ENCODE data around the gene ETF1. TPM values are rescaled to one million over a fixed set of nuclear protein-coding genes. Genes with fewer than 3 reads are reported as not detected.

Gene ETF1
- total RNA-seq, 8 experiments from 2014 or later: 44.1 to 126 (median 76.9) TPM

DNA sequence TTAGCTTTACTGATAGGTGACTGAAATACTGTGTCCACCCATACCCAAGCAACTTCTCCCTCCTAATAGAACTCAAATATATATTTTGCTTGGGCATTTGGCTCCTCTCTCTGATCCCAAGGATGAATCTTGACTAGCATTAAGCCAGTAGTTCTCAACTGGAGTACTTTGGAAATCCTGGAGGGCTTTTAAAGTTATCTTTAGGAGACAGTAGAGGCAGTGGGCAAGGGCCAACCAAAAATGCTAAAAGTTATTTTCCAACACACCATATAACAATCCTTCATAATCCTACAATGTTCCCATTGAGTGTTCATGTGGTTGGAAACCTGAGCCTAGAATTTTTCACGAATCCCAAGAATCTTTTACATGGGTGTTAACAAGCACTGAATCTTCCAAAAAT lies 11.1 kb upstream of the ETF1 start:
- in situ Hi-C loops (cut with MboI; ENCODE audit: low pct_unique_long_range_greater_than_20kb in 2 of 9, low sequenced_read_pairs in 9 of 9, unreplicated experiment in 9 of 9): loop anchor here in 1 of 9 experiments (10.0 kb wide), 1 partner anchor 99 kb away; no protein-coding TSS in a partner anchor
- H3K4me1 ChIP-seq (replicated peaks in 1 of 2): no peaks in the 10 kb centered on the region
- no peak for ATAC-seq (replicated peaks in 6 of 8)
- no peak overlapping the region for H3K4me3 ChIP-seq
- WGBS, 10 experiments: 0 to 100% (median 100%) methylated on average over 1 of the region's 1 CpG; no CpG with 5 or more reads in 3 of the 10 experiments
- H3K27ac ChIP-seq: no peak overlapping the region

DNA sequence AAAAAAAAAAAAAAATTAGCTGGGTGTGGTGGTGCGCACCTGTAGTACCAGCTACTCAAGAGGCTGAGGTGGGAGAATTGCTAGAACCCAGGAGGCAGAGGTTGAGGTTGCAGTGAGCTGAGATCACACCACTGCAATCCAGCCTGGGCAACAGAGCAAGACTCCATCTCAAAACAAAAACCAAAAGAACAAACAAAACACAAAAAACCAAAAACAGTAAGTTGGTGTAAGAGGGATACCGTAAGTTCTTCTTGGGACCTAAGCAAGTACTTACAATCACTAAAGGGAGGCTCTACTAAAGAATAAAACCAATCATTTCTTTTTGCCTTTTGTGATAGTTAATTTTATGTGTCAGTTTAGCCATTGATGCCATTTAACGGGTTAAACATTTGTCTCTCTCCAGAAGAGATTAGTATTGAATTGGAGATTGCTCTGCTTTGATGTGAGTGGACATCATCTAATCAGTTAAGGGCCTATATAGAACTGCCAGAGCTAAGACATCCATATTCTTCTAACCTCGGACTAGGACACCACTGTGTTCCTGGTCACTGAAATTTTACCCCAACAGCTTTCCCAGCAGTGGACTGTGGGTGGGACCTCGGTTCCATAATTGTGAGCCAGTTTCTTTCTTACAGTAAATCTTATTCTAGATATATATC lies 10.5 kb upstream of the ETF1 start:
- Histone ChIP-seq H3K4me3 (no peak overlapping the region), H3K27ac (no peak overlapping the region), H3K4me1 (replicated peaks in 1 of 2) (no peaks in the 10 kb centered on the region)
- ATAC-seq (replicated peaks in 6 of 8): peak in 4 of 8 experiments; percentile 7 to 41 (median 22)
- in situ Hi-C loops (cut with MboI; ENCODE audit: low pct_unique_long_range_greater_than_20kb in 2 of 9, low sequenced_read_pairs in 9 of 9, unreplicated experiment in 9 of 9): loop anchor here in 1 of 9 experiments (10.0 kb wide), 1 partner anchor 99 kb away; no protein-coding TSS in a partner anchor
- WGBS, 10 experiments: 73 to 100% (median 90%) methylated on average over 1 to 5 of the region's 5 CpGs; no CpG with 5 or more reads in 1 of the 10 experiments

DNA sequence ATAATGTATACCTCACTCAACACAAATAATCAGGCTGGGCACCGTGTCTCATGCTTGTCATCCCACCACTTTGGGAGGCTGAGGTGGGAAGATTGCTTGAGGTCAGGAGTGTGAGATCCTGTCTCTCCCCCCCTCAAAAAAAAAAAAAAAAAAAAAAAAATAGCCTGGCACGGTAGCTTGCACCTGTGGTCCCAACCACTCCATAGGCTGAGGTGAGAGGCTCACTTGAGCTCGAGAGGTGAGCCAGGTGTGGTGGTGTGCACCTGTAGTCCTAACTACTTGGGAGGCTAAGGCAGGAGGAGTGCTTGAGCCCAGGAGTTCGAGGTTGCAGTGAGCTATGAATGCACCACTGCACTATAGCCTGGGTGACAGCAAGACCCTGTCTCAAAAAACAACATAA lies 9.6 kb upstream of the ETF1 start:
- 50 to 100% (median 88%) methylated on average over 1 to 4 of the region's 4 CpGs; no CpG with 5 or more reads in 1 of the 10 experiments for WGBS, 10 experiments
- peak in 2 of 8 experiments; percentile 11 to 19 for ATAC-seq (replicated peaks in 6 of 8)
- in situ Hi-C loops (cut with MboI; ENCODE audit: low pct_unique_long_range_greater_than_20kb in 2 of 9, low sequenced_read_pairs in 9 of 9, unreplicated experiment in 9 of 9): loop anchor here in 1 of 9 experiments (10.0 kb wide), 1 partner anchor 98 kb away; no protein-coding TSS in a partner anchor

DNA sequence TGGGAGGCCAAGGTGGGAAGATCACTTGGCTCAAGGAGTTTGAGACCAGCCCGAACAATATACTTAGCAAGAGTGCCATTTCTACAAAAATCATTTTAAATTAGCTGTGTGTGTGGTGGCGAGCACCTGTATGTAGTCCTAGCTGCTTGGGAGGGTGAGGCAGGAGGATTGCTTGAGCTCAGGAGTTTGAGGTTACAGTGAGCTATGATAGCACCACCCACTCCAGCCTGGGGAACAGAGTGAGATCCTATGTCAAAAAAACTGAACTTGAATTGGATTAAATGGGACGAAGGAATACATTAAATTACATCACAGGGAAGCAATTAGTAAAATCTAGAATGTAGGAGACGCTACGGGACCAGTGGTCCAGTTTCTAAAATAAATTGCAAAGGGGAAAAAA lies 6.4 kb upstream of the ETF1 start:
- Histone ChIP-seq H3K27ac (no peak overlapping the region), H3K4me1 (replicated peaks in 1 of 2) (peaks cover 11 to 15% of the 10 kb centered on the region in 2 donors), H3K4me3 (no peak overlapping the region)
- no peak for ATAC-seq (replicated peaks in 6 of 8)
- in situ Hi-C loops (cut with MboI; ENCODE audit: low pct_unique_long_range_greater_than_20kb in 2 of 9, low sequenced_read_pairs in 9 of 9, unreplicated experiment in 9 of 9): no loop called here
- WGBS, 10 experiments: 62 to 100% (median 99%) methylated on average over 2 to 5 of the region's 5 CpGs; no CpG with 5 or more reads in 2 of the 10 experiments

More for the DNA sequence above, 9.6 kb upstream of the ETF1 start:
- Histone ChIP-seq H3K4me3 (no peak overlapping the region), H3K27ac (no peak overlapping the region), H3K4me1 (replicated peaks in 1 of 2) (no peaks in the 10 kb centered on the region)

DNA sequence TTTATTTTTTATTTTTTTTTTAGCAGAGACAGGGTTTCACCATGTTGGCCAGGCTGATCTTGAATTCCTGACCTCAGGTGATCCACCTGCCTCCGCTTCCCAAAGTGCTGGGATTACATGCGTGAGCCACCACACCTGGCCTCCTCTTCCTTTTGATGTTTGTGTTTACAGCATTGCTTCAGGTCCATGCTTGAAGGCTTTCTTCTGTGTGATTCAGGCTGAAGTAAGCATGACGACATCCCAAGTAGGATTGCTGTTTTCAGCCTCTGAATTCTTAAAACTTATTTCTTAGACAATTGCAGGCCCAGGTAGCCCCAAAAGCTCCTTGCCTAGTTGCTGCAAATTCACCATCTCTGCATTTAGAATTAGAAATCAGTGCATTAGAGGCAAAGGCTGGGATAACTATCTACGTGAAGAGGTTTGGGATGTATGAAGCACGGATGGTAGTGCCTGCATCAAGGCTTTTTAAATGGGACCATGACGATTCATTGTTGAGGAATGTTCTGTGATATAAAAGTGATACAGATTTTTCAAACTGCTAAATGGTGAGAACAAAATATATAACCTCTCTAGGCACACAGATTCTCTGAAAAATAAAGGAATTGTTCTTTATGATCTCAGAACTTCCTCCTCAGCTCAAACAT lies 3.0 kb upstream of the ETF1 start:
- 46 to 100% (median 90%) methylated on average over 1 to 6 of the region's 6 CpGs for WGBS, 10 experiments
- Histone ChIP-seq H3K4me3 (no peak overlapping the region), H3K27ac (no peak overlapping the region), H3K4me1 (replicated peaks in 1 of 2) (peaks cover 22 to 23% of the 10 kb centered on the region in 2 donors)
- in situ Hi-C loops (cut with MboI; ENCODE audit: low pct_unique_long_range_greater_than_20kb in 2 of 9, low sequenced_read_pairs in 9 of 9, unreplicated experiment in 9 of 9): no loop called here
- ATAC-seq (replicated peaks in 6 of 8): no peak

DNA sequence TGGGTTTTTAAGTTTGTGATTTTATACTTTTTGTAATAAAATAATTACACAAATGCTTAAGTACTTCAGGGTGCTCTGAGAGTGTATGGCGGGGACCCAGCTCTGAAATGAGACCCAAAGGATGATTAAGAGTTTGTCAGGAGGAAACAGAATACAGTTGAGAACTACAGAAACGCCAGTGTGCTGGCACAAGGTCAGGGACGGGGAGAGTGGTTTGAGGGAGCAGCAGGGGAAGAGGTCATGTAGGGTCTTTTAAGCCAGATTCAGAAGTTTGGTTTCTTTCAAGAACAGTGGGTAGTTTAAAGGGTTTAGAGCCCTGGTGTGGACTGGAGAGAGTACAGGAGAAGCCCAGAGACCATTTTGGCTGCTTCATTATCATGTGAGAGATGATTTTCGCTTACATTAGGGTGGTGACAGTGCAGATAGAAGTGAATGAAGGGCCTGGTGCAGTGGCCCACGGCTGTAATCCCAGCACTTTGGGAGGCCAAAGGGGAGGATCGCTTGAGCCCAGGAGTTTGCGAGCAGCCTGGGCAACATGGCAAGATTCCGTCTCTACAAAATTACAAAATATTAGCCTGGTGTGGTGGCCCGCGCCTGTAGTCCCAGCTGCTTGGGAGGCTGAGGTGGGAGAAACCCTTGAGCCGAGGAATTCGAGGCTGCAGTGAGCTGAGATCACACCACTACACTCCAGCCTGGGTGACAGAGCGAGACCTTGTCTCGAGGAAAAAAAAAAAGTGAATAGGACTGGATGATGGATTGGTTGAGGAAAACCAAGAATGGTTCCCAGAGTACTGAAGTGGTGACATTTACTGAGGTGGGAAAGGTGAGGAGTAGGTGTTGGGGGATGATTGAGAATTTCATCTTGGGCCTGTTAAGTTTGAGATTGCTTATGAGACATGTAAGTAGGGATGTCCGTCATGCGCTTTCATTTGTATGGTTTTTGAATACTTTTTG lies 1.4 kb upstream of the ETF1 start:
- peaks cover 25 to 28% of the 10 kb centered on the region in 2 donors for H3K4me1 ChIP-seq (replicated peaks in 1 of 2)
- ATAC-seq (replicated peaks in 6 of 8): no peak
- peak overlapping the region; percentile 98 to 99 for H3K27ac ChIP-seq
- in situ Hi-C loops (cut with MboI; ENCODE audit: low pct_unique_long_range_greater_than_20kb in 2 of 9, low sequenced_read_pairs in 9 of 9, unreplicated experiment in 9 of 9): no loop called here
- 0 to 86% (median 58%) methylated on average over 2 to 13 of the region's 16 CpGs; no CpG with 5 or more reads in 1 of the 10 experiments for WGBS, 10 experiments
- peak overlapping the region; percentile 89 to 99 (median 94) for H3K4me3 ChIP-seq

DNA sequence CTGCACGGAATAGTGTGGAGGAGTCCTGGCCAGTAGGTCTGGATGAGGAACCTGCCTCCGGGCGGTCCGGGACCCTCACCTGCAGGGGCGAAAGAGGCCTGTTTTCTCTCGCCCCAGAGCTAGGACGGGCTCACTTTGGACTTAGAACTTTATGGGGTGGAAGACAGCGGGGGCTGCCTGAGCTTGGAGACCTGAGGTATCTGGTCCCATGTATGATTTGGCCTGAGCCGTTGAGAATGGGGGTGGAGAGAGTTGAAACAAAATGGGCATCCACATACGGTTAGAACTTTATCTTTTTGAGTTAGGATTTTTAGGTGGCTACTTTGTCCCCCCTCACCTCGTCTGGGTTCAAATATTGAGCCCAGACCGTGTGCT lies 681 bp upstream of the ETF1 start:
- H3K4me1 ChIP-seq (replicated peaks in 1 of 2): peaks cover 25 to 28% of the 10 kb centered on the region in 2 donors
- H3K4me3 ChIP-seq: peak overlapping the region; percentile 89 to 99 (median 94)
- in situ Hi-C loops (cut with MboI; ENCODE audit: low pct_unique_long_range_greater_than_20kb in 2 of 9, low sequenced_read_pairs in 9 of 9, unreplicated experiment in 9 of 9): no loop called here
- peak; percentile 43 to 64 (median 57) for ATAC-seq (replicated peaks in 6 of 8)
- H3K27ac ChIP-seq: peak overlapping the region; percentile 98 to 99
- WGBS, 10 experiments: 0% methylated on average over 1 to 7 of the region's 12 CpGs; no CpG with 5 or more reads in 4 of the 10 experiments

DNA sequence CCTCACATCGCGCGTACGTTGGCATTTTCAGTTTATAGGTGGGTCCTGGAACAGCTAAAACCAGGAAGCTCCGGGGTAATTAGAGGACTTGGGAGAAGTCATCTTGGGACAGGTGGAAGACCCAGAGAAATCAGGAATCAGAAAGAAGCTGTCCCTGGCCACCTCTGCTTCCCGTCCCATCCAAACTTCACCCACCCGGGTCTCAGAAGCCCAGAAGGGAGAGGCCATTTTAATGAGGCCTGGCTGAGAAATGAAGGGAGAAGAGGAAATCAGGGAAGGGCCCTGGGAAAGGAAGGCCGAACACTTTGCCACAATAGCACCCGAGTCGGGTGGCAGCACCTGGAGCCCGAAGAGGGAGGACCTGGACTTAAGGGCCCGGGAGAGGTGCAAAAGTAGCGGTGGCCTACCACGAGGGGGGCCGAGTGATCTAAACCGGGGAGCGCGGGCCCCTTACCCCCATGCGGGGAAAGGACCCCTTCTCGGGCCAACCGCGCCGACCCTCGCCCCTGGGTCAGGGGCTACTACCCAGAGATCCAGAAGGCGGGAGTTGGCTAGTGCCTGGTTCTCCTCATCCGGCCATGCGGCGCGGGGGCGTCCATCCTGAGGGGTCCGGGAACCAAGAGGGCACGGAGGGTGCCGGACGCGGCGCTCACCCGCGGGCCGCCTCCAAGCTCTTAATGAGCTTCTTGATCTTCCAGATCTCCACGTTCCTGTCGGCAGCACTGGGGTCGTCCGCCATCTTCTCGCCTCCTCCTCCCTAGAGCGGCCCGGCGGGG lies 668 bp downstream of the ETF1 start:
- WGBS, 10 experiments: 0 to 6% (median 0%) methylated on average over 1 to 16 of the region's 47 CpGs; no CpG with 5 or more reads in 2 of the 10 experiments
- Histone ChIP-seq H3K4me3 (peak overlapping the region; percentile 73 to 99 (median 89)), H3K27ac (peak overlapping the region; percentile 94 to 96), H3K4me1 (replicated peaks in 1 of 2) (peaks cover 25 to 28% of the 10 kb centered on the region in 2 donors)
- in situ Hi-C loops (cut with MboI; ENCODE audit: low pct_unique_long_range_greater_than_20kb in 2 of 9, low sequenced_read_pairs in 9 of 9, unreplicated experiment in 9 of 9): no loop called here
- ATAC-seq (replicated peaks in 6 of 8): no peak

DNA sequence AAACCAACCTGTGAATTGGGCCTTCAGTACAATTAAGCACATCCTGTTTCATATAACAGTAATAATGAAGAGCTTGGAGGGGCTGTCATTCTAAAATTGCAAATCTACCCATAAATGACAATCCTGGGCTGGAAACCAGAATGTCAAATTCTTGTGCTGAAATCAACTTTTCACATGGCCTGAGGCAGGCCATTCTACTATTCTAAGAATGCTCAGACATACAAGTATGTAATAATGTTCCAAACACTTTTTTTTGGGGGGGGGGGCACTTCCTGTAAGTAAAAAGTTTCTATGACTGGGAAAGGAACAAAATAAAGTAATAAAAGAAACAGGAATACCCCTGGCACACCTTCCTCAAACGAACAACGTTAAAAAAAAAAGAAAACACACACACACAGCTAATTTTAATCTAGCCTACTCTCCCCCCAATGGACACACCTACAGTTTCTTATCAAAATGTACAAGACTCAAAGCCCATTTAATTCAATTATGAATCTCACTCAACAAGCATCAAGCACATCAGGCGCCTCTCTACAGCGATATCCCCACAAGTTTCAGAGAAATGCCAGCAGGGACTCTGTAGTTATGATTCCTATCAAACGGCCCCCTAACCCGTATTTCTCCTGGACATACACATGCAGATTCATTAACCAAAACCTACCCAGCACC lies 1.4 kb downstream of the ETF1 start:
- peak overlapping the region; percentile 73 to 99 (median 89) for H3K4me3 ChIP-seq
- in situ Hi-C loops (cut with MboI; ENCODE audit: low pct_unique_long_range_greater_than_20kb in 2 of 9, low sequenced_read_pairs in 9 of 9, unreplicated experiment in 9 of 9): no loop called here
- H3K4me1 ChIP-seq (replicated peaks in 1 of 2): peaks cover 25 to 28% of the 10 kb centered on the region in 2 donors
- H3K27ac ChIP-seq: peak overlapping the region; percentile 94 to 96
- 0 to 52% (median 30%) methylated on average over 2 to 5 of the region's 6 CpGs for WGBS, 10 experiments
- ATAC-seq (replicated peaks in 6 of 8): no peak

DNA sequence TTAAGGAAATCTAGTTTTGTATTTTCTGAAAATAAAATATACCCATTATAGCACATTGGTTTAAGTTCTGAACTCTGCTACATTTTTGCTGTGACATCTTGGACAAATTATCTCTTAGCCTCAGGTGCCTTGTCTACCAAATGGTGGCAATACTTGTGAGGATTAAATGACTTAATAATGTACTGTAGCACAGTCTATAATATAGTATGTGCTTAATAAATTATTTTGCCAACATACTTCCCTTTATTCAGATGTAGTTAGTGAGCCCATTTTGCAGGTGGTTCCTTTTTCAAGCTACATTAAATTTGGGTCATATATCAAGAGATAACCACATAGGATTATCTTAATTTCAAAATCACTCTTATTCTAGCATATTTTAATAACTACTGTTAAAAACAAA lies 3.2 kb downstream of the ETF1 start:
- in situ Hi-C loops (cut with MboI; ENCODE audit: low pct_unique_long_range_greater_than_20kb in 2 of 9, low sequenced_read_pairs in 9 of 9, unreplicated experiment in 9 of 9): no loop called here
- H3K4me3 ChIP-seq: no peak overlapping the region
- ATAC-seq (replicated peaks in 6 of 8): no peak
- no peak overlapping the region for H3K27ac ChIP-seq
- H3K4me1 ChIP-seq (replicated peaks in 1 of 2): peaks cover 13 to 20% of the 10 kb centered on the region in 2 donors

DNA sequence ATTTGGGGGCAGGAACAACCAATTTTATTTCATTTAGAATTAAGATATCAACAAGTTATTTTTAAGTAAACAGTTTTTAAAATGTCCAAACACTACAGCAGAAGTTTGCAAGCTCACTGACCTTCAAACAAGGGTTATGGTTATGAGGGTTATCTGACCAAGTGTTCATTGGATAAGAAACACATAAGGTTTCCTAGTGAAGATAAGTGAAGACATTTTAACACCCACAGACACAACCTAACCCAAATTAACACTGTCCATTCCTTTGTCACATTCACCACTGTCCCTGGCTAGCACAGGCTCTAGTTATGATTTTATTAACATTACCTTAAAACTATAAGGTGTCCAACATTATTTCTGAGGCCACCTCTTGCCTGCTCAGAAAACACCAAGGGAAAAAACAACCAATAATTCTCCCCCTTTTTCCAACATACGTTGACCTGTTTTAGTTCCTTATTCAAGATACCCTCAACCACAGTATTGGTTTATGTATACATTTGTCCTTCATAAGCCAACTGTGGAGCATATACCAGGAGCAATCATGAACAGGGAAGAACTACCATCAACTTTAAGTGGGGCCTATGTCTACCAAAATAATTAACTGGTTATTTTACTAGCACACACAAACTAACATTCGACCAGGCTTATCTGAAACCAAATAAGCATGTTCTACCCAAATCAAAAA lies 4.0 kb downstream of the ETF1 start:
- in situ Hi-C loops (cut with MboI; ENCODE audit: low pct_unique_long_range_greater_than_20kb in 2 of 9, low sequenced_read_pairs in 9 of 9, unreplicated experiment in 9 of 9): no loop called here
- Histone ChIP-seq H3K4me3 (no peak overlapping the region), H3K27ac (no peak overlapping the region), H3K4me1 (replicated peaks in 1 of 2) (peaks cover 9 to 13% of the 10 kb centered on the region in 2 donors)
- WGBS, 10 experiments: 60 to 100% (median 100%) methylated on average over 1 to 2 of the region's 2 CpGs; no CpG with 5 or more reads in 2 of the 10 experiments
- no peak for ATAC-seq (replicated peaks in 6 of 8)
